ENCODE measurements around the gene LTO1. TPM values are rescaled to one million over a fixed set of nuclear protein-coding genes. Genes with fewer than 3 reads are reported as not detected.

LTO1 gene
- total and polyA plus RNA-seq, 2 of the 13 experiments (the other 11 are each of a cell fraction or from before 2014, with no cell fraction given), result 11.8 to 15.0 TPM

GRCh38 chr11:69638941-69639681, 36.0 kb downstream of the LTO1 start (continued):
- TF ChIP-seq E2F2 (CRISPR knock-in tag; IDR thresholded peaks at IDR 0.05; ENCODE audit: borderline replicate concordance), result no peak
- TF ChIP-seq NFE2L1 (CRISPR knock-in tag; IDR thresholded peaks at IDR 0.05; ENCODE audit: borderline replicate concordance), result no peak
- TF ChIP-seq ZNF253 (CRISPR knock-in tag; IDR thresholded peaks at IDR 0.05; ENCODE audit: borderline replicate concordance), result no peak
- no peak for TF ChIP-seq BCL3 (CRISPR knock-in tag; IDR thresholded peaks at IDR 0.05)
- no peak for TF ChIP-seq GPN1 (CRISPR knock-in tag; IDR thresholded peaks at IDR 0.05; ENCODE audit: borderline replicate concordance)
- TF ChIP-seq KLF13 (CRISPR knock-in tag; IDR thresholded peaks at IDR 0.05), result no peak
- TF ChIP-seq KAT7 (CRISPR knock-in tag; IDR thresholded peaks at IDR 0.05; ENCODE audit: borderline replicate concordance), result no peak
- no peak for TF ChIP-seq HCFC1 (IDR thresholded peaks at IDR 0.05; ENCODE audit: low read depth, low read length)
- no peak for TF ChIP-seq PHF5A (CRISPR knock-in tag; IDR thresholded peaks at IDR 0.05; ENCODE audit: low read depth, unreplicated experiment)
- no peak for TF ChIP-seq AFF4 (CRISPR knock-in tag; IDR thresholded peaks at IDR 0.05)
- TF ChIP-seq NFE2L2 (IDR thresholded peaks at IDR 0.05; ENCODE audit: low read length), result no peak
- no peak for TF ChIP-seq ZNF562 (CRISPR knock-in tag; IDR thresholded peaks at IDR 0.05; ENCODE audit: borderline replicate concordance)
- peak; percentile 52 for TF ChIP-seq ASH2L (IDR thresholded peaks at IDR 0.05; ENCODE audit: insufficient read length, low read depth, low read length)
- no peak for TF ChIP-seq SNAI1 (CRISPR knock-in tag; IDR thresholded peaks at IDR 0.05; ENCODE audit: borderline replicate concordance)
- TF ChIP-seq CEBPB (IDR thresholded peaks at IDR 0.05; ENCODE audit: borderline replicate concordance, low read depth, low read length), result no peak
- no peak for TF ChIP-seq ZNF530 (CRISPR knock-in tag; IDR thresholded peaks at IDR 0.05; ENCODE audit: low read depth)
- TF ChIP-seq HMG20B (CRISPR knock-in tag; conservative IDR thresholded peaks at IDR 0.05), result no peak
- no peak for TF ChIP-seq ZNF639 (CRISPR knock-in tag; conservative IDR thresholded peaks at IDR 0.05)
- no peak for TF ChIP-seq ZFP90 (CRISPR knock-in tag; IDR thresholded peaks at IDR 0.05; ENCODE audit: borderline replicate concordance)
- TF ChIP-seq RFXAP (CRISPR knock-in tag; IDR thresholded peaks at IDR 0.05; ENCODE audit: borderline replicate concordance), result peak; percentile 100
- no peak for TF ChIP-seq JDP2 (CRISPR knock-in tag; IDR thresholded peaks at IDR 0.05; ENCODE audit: borderline replicate concordance)

Data from HepG2 (cell line).